Measurements from ENCODE around the gene LIN37.
"Not testable (repeated sequence)": the region's sequence is repeated elsewhere in the genome, so short reads cannot be mapped to it uniquely, and the experiment has no call there.

LIN37 gene

GRCh38 chr19:35720163-35720524 lies 28.2 kb upstream of the LIN37 start:
- no peak for FAIRE-seq

GRCh38 chr19:35720648-35721047 lies 27.7 kb upstream of the LIN37 start:
- no peak for FAIRE-seq

GRCh38 chr19:35721374-35721773 lies 27.0 kb upstream of the LIN37 start:
- no peak for FAIRE-seq

GRCh38 chr19:35722461-35722860 lies 25.9 kb upstream of the LIN37 start:
- no peak for FAIRE-seq

GRCh38 chr19:35722897-35723296 lies 25.5 kb upstream of the LIN37 start:
- FAIRE-seq, result no peak

GRCh38 chr19:35723671-35724070 lies 24.7 kb upstream of the LIN37 start:
- FAIRE-seq, result no peak

GRCh38 chr19:35724132-35724531 lies 24.2 kb upstream of the LIN37 start:
- FAIRE-seq, result not testable (repeated sequence)

GRCh38 chr19:35724560-35724959 lies 23.8 kb upstream of the LIN37 start:
- FAIRE-seq, result no peak

- no peak for FAIRE-seq
Measured at GRCh38 chr19:35725216-35725861, 23.0 kb upstream of the LIN37 start.

- no peak for FAIRE-seq
Measured at GRCh38 chr19:35727053-35727955, 21.1 kb upstream of the LIN37 start.

- FAIRE-seq, result no peak
Measured at GRCh38 chr19:35727956-35728706, 20.2 kb upstream of the LIN37 start.

- FAIRE-seq, result no peak
Measured at GRCh38 chr19:35729021-35729420, 19.4 kb upstream of the LIN37 start.

GRCh38 chr19:35729763-35730162 lies 18.6 kb upstream of the LIN37 start:
- no peak for FAIRE-seq

GRCh38 chr19:35730326-35730725 lies 18.1 kb upstream of the LIN37 start:
- no peak for FAIRE-seq

- FAIRE-seq, result no peak
Measured at GRCh38 chr19:35731353-35731752, 17.0 kb upstream of the LIN37 start.

GRCh38 chr19:35731779-35732405 lies 16.5 kb upstream of the LIN37 start:
- FAIRE-seq, result no peak

- no peak for FAIRE-seq
Measured at GRCh38 chr19:35732540-35733179, 15.7 kb upstream of the LIN37 start.

- FAIRE-seq, result no peak
Measured at GRCh38 chr19:35733180-35734125, 14.9 kb upstream of the LIN37 start.

- FAIRE-seq, result no peak
Measured at GRCh38 chr19:35734273-35734672, 14.1 kb upstream of the LIN37 start.

- FAIRE-seq, result no peak
Measured at GRCh38 chr19:35734889-35735288, 13.5 kb upstream of the LIN37 start.

All from islet of Langerhans (tissue), 1 donor.